Measurements from ENCODE around the gene CCR7. TPM values are rescaled to one million over a fixed set of nuclear protein-coding genes. Genes with fewer than 3 reads are reported as not detected.

CCR7 gene, protein sequence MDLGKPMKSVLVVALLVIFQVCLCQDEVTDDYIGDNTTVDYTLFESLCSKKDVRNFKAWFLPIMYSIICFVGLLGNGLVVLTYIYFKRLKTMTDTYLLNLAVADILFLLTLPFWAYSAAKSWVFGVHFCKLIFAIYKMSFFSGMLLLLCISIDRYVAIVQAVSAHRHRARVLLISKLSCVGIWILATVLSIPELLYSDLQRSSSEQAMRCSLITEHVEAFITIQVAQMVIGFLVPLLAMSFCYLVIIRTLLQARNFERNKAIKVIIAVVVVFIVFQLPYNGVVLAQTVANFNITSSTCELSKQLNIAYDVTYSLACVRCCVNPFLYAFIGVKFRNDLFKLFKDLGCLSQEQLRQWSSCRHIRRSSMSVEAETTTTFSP
- 0.88 to 1.3 TPM (median 1.2 TPM) in 5 replicates for total RNA-seq (2022; extraction: Qiagen RNA extraction; ENCODE audit: low read depth)

DNA sequence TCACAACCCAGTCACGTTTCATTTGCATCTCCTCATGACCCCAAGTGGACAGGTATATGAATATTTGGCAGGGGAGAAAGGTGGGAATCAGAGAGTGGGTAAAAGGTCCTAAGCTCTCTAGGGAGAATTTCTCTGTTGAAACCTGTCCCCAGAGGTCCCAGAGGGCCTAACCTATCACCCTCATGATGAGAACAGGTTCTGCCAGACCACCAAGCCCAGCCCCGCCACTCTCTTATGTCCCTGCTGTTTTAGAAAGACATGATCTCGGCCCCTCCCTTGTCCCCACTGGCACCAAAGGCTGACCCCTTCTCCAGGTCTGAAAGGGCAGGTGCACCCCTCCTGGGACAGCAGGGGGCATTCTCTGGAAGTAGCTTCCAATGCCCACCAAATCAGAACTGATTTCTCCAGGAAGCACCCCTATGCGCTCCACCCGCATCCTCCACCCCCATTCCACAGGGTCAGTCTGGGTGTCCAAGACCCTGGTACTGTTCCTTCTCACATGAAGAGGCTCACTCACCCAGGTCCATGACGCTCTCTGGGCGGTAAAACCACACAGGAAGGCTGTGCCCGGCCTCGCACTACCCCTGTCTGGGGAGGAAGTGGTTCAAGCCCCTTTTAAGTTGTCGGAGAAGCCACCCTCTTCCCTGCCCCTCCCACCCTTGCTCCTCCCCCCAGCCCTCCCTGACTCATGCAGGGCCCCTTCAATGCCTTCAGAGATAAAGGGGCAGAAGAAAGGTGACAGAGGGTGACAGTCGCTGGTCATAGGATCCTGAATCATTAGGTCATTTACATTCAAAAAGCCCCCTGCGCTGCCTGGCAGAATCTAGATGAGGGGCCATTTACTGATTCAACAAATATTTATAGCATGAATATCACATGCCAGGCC is at the start of gene CCR7:
Gene CCR7, minus strand, starts transcription at position 590 of the 886 bp plus-strand sequence. Its CDS starts 63 bp downstream, at position 527.

Other genes with a start within 250 kb of the CCR7 start
- 0.73 to 1.6 TPM (median 0.88 TPM) in 5 replicates for gene GJD3, start 200.7 kb downstream of the CCR7 start, total RNA-seq (2022; extraction: Qiagen RNA extraction; ENCODE audit: low read depth)
- 134 to 262 TPM (median 221 TPM) in 5 replicates for gene TOP2A, start 147.6 kb downstream of the CCR7 start, total RNA-seq (2022; extraction: Qiagen RNA extraction; ENCODE audit: low read depth)
- gene IGFBP4, start 122.0 kb downstream of the CCR7 start, total RNA-seq (2022; extraction: Qiagen RNA extraction; ENCODE audit: low read depth) = 1,873 to 3,199 TPM (median 3,004 TPM) in 5 replicates
- gene TNS4, start 63.8 kb downstream of the CCR7 start, total RNA-seq (2022; extraction: Qiagen RNA extraction; ENCODE audit: low read depth) = 170 to 273 TPM (median 226 TPM) in 5 replicates
- gene SMARCE1, start 82.3 kb upstream of the CCR7 start, total RNA-seq (2022; extraction: Qiagen RNA extraction; ENCODE audit: low read depth) = 105 to 119 TPM (median 113 TPM) in 5 replicates
- gene KRT222, start 99.7 kb upstream of the CCR7 start, total RNA-seq (2022; extraction: Qiagen RNA extraction; ENCODE audit: low read depth) = 0.41 to 1.1 TPM (median 0.59 TPM) in 5 replicates
- not detected in 5 replicates for gene KRT24, start 138.3 kb upstream of the CCR7 start, total RNA-seq (2022; extraction: Qiagen RNA extraction; ENCODE audit: low read depth)
- not detected in 5 replicates for gene KRT25, start 189.9 kb upstream of the CCR7 start, total RNA-seq (2022; extraction: Qiagen RNA extraction; ENCODE audit: low read depth)
- gene KRT26, start 206.7 kb upstream of the CCR7 start, total RNA-seq (2022; extraction: Qiagen RNA extraction; ENCODE audit: low read depth) = not detected in 5 replicates
- not detected in 5 replicates for gene KRT27, start 217.1 kb upstream of the CCR7 start, total RNA-seq (2022; extraction: Qiagen RNA extraction; ENCODE audit: low read depth)
- not detected in 5 replicates for gene KRT28, start 234.5 kb upstream of the CCR7 start, total RNA-seq (2022; extraction: Qiagen RNA extraction; ENCODE audit: low read depth)